DMS 273 (cell line): ENCODE results near the gene PODXL2.

Experiments
- DNase-seq: peaks from one replicate; lab custom pipeline; 2025; ENCODE audit not compliant: unreplicated experiment; lab: John Stamatoyannopoulos, UW

PODXL2 gene, protein sequence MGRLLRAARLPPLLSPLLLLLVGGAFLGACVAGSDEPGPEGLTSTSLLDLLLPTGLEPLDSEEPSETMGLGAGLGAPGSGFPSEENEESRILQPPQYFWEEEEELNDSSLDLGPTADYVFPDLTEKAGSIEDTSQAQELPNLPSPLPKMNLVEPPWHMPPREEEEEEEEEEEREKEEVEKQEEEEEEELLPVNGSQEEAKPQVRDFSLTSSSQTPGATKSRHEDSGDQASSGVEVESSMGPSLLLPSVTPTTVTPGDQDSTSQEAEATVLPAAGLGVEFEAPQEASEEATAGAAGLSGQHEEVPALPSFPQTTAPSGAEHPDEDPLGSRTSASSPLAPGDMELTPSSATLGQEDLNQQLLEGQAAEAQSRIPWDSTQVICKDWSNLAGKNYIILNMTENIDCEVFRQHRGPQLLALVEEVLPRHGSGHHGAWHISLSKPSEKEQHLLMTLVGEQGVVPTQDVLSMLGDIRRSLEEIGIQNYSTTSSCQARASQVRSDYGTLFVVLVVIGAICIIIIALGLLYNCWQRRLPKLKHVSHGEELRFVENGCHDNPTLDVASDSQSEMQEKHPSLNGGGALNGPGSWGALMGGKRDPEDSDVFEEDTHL

DNA sequence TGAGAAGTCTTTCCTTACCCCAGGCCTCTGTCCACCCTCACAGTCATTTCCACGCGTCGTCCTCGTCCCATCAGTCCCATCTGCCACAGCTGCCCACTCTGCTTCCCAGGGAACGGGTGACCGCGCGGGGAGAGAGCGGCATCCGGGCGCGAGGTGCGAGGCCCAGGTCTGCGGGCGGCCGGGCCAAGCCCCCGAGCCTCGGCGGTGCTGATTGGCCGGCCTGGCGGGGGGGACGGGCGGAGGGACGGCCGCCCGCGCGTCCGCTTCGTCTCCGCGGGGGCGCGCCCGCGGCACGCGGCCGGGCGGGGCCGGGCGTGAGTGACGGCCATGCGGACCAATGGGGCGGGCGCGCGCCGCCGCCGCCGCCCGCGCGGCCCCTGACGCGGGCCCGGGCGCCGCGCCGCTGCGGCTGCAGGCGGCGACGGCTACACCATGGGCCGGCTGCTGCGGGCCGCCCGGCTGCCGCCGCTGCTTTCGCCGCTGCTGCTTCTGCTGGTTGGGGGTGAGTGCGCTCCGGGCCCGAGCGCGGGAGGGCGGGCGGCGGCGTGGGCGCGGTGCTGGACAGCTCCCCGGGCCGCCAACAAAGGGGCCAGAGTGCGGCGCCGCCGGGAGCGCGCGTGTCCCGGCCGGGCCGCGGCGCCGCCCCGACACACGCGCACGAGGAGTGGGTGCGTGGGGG is at the start of gene PODXL2:
TSS of gene PODXL2 (plus strand) at position 398 of the 679 bp plus-strand sequence. CDS start at position 433, 35 bp downstream.
- peak; percentile 97 for DNase-seq

DNA sequence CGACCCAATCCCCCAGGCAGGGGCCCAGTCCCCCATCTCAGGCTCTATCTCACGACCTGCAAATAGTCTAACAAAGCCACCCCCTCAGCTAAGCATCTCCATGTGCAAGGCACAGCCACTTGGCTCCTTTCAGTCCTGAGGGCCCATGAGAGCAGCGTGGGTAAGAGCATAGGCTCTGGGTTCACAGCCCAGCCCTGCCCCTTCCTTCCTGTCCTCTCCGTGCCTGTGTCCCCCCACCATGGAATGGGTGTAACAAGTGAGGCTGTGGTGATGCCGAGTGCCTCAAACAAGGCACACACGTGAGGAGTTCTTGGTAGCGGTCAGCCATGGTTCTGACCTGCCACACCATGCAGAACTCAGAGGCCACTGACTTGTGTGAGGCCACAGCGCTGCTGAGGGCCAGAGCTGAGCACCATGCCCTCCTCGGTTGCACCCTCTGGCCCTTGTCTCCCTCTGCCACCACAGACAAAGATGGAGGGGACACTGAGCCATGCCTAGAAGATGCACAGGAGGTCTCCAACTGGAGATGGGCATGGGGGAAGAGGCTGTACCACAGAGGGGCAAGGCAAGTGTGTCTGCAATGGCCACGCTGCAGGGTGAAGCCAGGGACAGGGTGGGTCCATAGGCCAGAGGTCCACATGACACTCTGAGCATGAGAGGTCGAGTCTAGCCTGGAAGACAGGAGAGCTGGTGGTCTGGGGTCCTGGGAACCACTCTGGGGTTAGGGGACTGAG is 48.5 kb upstream of the PODXL2 start:
- DNase-seq: no peak

DNA sequence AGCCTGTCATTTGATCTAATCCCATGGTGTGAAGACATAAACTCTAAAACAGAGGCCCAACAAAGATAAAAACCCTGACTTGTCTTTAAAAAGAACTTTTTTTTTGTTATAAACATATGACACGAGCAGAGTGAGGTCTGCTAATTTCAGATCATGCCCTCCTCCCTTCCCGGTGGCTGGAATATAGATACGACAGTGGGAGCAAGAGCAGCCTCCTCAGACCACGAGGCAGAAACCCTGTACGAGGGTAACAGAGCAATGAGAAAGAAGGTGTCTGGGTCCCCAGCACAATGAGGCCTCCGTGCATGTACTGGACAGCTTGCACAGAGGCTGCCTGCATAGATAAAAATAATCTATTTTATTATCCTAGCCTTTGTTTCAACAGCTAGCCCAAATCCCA is 44.3 kb upstream of the PODXL2 start:
- no peak for DNase-seq

DNA sequence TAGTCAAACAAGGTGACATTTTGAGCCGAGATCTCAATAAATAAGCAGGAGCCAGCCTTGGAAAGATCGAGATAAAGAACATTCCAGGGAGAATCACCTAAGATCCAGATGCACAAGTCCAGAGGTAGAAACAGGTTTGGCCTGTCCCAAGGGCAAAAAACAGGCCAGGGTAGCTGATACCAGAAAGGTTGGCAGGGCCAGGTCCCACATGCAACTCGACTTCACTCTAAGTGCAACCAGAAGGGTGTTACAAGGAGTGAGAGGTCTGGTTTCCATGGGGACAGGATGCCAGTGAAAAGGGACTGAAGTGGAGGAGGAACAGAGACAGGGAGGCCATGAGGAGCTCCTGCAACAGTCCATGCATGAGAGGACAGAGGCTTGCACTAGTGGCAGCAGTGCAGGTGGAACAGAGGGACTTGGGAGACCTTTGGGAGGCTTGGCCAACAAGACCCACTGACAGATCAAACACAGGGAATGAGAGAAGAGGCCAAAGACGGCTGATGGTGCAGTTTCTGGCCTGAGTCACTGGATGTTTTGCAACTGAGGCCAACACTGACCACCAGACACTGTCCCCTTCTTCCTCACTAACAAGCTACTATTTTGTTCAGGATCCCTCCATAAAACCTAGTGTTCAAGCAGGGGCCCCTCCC is 43.7 kb upstream of the PODXL2 start:
- no peak for DNase-seq

DNA sequence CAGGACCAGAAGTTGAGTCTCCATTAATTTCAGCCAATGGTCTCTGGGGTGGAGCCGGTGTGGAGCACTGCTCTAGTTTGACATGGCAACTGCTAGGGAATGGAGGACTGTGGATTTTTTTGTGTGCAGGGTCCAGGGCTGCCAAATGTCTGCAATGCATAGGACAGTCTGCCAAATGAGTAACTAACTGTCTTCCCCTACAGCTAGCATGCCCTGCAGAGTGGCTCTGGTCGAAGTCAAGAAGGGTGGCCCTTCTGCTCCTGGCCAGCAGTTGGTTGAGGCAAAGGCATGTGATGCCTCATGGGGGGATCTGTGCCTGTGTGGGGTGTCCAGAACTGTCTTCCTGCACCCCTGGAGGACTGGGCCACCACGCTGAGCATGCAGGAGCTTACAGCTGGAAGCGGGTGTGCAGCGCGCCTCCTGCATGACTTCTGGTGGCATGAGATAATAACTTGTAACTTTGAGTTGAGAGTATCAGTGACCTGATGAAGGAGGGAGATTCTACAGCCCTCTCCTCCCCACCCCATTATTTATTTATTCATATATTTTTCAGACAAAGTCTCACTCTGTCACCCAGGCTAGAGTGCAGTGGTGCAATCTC is 43.1 kb upstream of the PODXL2 start:
- no peak for DNase-seq

DNA sequence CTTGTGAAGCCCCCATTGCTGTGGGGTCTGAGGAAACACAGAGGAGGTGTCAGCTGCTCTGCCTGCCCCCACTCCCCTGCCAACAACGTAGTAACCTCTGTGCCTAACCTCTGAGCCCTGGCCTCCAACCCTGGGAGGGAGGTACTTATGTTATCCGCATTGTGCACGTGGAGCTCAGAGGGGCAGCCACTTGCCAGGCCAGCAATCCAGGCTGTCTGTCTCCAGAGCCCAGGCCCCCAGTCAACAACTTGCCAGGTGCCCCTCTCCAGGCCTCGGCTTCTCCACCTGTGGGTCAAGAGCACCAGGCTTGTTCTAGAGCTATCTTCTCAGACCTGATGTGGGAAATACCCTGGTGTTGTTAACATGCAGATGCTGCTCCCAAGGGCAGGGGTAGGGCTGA is 41.1 kb upstream of the PODXL2 start:
- no peak for DNase-seq

DNA sequence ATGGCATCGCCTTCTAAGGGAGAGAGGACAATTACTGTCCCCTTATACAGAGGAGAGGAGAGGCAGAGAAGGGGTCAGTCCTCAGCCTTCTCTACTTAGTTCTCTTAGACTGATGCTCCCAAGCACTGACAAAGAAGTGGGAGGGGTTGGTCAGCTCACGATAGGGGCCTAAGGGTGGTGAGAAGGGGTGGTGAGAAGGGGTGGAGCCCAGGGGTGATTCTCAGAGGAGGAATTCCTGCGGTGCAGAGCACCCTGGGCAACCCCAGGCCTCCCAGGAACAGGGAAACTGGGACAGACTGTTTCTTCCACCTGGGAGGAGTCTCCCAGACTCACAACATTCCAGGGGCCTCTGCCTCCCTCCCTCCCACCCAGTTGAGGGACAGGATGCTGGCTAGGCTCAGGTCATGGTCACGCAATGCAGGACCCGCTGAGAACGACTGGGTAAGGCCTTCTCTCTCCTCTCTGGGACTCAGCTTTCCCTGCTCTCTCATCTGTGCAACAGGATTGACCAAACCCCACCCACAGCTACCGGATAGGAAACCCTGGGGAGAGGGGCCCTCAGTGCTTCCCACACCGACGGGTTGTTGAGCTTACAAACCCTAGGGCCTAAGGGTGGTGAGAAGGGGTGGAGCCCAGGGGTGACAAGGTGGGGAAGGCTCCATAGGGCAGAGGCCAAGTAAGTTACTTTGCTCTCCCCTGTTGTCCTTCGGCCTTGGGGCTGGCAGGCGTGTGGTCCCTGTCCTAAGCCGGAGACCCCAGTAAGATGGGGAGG is 40.0 kb upstream of the PODXL2 start:
- DNase-seq: peak; percentile 44

DNA sequence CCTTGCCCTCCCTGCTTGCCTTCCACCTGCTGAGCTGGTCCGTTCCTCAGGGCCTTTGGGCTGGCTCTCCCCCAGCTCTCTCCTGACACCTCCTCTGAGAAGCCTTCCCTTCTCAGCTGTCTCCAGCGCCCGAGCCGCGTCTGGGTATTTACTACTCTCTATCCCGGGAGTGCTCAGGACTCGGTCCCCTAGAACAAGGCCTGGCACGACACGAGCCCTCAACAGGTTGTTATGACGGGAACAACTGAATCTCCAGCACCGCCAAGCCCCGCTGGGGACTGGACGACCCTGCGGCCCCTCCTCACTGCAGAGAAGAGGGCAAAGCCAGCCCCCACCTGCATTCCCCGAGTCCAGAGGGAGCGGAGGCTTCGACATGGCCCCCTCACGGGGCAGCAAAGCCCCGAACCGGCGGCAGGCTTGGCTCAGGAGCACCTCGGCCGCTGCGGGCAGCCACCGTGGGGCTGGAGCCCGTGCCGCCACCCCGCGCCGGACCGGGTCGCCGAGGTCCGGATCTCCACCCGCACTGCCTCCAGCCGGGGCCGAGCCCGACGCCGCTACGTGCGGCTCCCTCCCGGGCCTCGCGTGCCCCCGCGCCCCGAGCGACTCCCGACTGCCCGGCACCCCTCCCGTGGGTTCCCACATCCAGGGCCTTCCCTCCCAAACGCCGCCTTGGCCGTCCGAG is 39.2 kb upstream of the PODXL2 start:
- peak; percentile 63 for DNase-seq

DNA sequence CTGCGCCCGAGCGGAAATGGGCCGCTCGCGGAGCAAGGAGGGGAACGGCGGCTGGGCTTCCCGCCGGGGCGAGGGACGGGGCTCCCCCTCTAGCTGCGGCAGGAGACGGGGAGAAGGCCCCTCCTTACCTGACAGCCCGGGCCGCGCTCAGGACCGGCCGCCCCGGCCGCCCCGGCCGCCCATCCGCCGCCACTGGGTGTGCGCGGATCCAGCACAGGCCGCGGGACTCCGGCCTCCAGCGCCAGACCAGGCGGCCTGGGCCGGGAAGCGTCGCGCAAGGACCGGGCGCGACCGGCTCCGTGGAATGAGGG is 38.7 kb upstream of the PODXL2 start:
- peak; percentile 78 for DNase-seq

DNA sequence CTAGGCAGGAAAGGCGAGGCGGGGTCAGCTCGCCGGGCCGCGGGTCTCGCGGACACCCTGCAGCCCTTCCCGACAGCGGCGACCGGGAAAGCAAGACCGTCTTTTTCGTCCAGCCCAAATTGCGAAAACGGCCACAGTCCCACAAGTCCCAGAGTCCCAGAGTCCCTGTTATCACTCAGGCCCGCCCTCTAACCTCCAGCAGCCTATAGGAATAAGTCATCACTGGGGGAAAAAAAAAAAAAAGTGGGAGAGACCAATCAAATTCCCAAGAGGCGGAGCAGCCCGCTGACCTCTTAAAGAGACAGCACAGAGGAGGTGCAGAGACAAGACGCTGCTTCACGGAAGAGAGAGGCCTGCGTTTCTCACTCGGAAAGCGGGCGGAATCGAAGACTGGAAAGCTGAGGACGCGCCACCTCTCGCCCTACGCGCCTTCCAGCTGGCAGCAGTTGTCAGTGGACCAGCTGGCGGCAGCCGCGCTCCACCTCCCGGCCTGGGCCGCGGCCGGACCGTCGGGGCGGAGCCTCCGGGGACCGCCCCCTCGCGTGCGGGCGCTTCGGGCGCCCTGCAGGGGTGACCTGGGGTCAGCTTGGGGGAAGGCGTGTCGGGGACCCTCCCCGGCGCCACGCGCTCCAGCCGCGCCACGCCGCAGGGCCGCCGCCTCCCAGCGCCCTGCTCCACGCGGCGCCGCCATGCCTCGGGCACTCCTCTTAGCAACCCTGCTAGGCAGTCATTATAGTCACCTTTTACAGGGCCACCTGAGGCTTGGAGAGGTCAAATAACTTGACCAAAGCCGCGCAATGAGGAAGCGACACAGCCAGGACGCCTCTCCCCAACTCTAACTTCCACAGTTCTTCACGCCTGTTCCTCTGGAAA is 38.2 kb upstream of the PODXL2 start, which contains the start of gene TPRA1:
TSS of gene TPRA1 (minus strand) at position 141 of the 873 bp plus-strand sequence. CDS start 10,587 bp downstream, outside the sequence.
- DNase-seq: peak; percentile 100

DNA sequence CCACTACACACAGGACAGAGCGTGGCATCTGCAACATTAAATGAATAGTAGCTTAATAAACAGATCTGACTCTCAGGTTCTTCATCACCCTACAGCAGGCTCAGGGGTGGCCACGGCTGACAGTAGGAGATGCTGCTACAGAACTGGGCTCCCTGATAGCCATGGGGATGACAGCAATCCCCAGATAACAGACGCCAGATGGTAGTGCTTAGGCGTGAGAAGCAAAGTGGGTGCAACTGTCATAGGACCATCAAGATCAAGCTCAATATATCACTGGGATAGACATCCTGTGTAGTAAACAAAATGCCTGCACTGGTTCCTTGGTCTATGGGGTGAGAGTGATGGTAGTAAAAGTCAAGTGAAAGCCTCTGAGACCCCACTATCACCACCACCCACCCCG is 35.8 kb upstream of the PODXL2 start:
- no peak for DNase-seq

DNA sequence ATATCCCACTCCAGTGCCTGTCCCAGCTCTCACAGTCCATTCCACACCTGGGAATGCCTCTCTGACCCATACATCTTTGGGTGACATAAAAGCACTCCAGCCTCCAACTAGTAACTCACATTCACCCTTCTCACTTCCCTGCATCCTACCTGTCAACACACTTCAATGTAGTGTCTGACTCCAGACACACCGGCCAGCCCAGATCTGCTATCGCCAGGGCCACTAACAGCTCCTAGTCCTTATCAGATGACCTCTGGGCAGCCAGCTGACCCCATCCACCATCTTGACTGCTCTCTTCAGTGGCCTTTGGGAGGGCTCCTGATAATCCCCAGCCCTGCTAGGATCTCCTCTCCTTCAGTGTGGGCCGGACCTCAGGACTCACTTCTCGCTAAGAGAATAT is 33.7 kb upstream of the PODXL2 start:
- DNase-seq: no peak

DNA sequence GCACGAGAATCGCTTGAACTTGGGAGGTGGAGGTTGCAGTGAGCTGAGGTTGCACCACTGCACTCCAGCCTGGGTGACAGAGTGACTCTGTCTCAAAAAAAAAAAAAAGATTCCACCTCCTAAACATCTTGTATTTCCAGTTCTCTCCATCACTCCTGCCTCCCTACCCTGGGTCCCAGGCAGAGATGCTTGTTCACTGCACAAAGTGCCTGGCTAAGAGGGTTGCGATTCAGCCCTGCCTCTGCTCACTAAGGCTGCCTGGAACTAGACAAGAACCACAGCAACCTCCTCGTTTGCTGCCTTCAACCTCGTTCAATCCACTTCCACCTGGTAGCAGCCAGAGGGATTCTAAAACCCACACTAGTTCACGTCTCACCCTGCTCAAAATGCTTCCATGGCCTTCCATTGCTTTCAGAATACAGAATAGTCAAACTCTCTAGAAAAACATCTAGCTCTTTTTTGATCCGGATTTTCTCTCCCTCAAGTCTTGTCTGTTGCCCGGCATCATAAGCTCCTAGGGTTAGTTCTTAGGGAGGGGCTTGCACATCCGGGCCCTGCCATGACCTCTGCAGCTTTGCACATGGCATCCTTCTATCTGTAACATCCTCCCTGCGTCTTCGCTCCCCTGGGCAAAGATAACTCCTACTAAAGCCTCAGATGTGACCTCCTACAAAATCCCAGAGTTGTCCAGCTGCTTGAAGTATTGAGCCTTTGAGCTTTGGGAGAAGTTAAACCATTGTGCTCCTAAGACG is 31.8 kb upstream of the PODXL2 start:
- DNase-seq: no peak

DNA sequence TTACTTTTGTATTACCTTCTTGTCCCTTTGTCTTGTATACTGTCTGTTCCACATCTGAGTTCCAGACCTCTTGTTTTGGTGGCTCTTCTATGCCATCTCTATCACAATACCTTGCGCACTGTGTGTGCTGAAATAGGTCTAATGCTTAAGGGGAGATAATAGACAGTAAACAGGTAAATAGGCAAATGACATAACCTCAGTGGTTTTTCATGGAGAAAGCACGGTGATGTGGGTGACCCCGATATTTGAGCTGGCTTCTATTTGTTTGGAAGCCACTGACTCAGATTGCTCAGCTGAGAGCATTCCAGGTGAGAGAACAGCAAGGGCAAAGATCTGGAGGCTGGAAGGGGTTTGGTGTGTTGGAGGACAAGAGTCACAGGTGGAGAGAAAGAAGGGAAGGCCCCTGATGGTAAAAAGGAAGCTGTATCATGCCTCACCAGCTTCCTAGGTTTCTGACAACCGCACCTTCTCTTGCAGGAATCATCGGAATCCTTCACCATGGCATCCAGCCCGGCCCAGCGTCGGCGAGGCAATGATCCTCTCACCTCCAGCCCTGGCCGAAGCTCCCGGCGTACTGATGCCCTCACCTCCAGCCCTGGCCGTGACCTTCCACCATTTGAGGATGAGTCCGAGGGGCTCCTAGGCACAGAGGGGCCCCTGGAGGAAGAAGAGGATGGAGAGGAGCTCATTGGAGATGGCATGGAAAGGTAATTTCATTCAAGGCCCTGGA is 30.0 kb upstream of the PODXL2 start:
- DNase-seq: peak; percentile 60

DNA sequence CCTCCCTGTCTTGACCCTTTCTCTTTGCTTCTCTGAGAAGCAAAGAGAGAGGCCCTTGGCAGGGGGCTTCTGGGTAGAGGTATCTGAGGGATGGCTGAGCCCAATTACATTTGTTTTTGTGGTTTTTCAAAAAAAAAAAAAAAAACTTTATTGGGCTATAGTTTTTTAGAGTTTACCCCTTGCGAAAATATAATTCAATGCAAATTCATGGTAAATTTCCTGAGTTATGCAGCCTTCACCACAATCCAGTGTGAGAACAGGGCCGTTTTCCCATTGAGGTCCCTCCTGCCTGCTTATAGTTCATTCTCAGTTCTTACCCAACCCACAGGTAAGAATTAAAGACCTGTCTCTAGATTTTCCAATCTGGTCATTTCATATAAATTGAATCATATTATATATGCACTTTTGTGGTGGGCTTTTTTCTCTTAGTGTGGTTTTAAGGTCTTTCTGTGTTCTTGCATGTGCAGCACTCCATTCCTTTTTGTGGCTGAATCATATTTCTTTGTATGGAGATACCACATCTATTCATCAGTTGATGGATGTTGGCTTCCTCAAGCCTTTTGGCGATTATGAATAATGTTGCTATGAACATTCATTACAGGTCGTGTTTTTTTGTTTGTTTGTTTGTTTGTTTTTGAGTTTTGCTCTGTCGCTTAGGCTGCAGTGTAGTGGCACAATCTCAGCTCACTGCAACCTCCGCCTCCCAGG is 28.1 kb upstream of the PODXL2 start:
- DNase-seq: no peak

DNA sequence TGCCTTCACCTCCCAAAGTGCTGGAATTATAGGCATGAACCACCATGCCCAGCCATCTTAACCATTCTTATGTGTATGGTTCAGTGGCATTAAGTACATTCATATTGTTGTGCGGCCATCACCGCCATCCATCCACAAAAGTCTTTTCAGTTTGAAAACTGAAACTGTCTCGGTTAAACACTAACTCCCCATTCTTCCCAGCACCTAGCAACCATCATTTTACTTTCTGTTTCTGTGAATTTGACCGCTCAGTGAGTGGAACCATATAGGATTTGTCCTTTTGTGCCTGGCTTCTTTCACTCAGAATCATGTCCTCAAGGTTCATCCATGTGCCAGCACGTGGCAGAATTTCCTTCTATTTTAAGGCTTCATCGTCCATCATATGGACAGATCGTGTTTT is 24.9 kb upstream of the PODXL2 start:
- no peak for DNase-seq
